Activated T-helper 1 cell treated with anti-CD3 and anti-CD28 coated beads, Interleukin-12 subunit alpha, Interleukin-12 subunit beta, Interleukin-2, Interleukin-4 antibody, amounts not matched to agents 30 ng/mL and 10 ng/mL and 1 ng/mL, durations not matched to agents 14 hours and 24 hours and 36 hours (primary cell): ENCODE data around the gene AUTS2. TPM values are rescaled to one million over a fixed set of nuclear protein-coding genes. Genes with fewer than 3 reads are reported as not detected.

Experiments
- DNase-seq: peaks from one replicate; pipeline ENCODE4 v3.0.0; 2021; ENCODE audit warnings: low spot score
- H3K27ac Mint-ChIP-seq: one replicate; pipeline ENCODE4 v1.8.0; 2021; ENCODE audit warnings: mild to moderate bottlenecking, mixed read lengths
- H3K27me3 Mint-ChIP-seq: one replicate; pipeline ENCODE4 v1.8.0; 2022; ENCODE audit warnings: mild to moderate bottlenecking, moderate library complexity, mixed read lengths; ENCODE audit not compliant: insufficient read depth
- H3K36me3 Mint-ChIP-seq: one replicate; pipeline ENCODE4 v1.8.0; 2021; ENCODE audit warnings: low read depth, mixed read lengths
- H3K4me1 Mint-ChIP-seq: one replicate; pipeline ENCODE4 v1.8.0; 2021; ENCODE audit warnings: low read depth, mixed read lengths
- H3K4me3 Mint-ChIP-seq: one replicate; pipeline ENCODE4 v1.8.0; 2021; ENCODE audit warnings: mild to moderate bottlenecking, moderate library complexity, mixed read lengths
- H3K9me3 Mint-ChIP-seq: one replicate; pipeline ENCODE4 v1.8.0; 2021; ENCODE audit warnings: mixed read lengths
- intact Hi-C: fragments of 100-400 bp; cut with micrococcal nuclease; formaldehyde crosslinking; loops from one replicate; pipeline ENCODE4 v1.15.1; 2024
- total RNA-seq: library from RNA; stranded (reverse); gene quantifications from 2 replicates; pipeline ENCODE4 v1.2.3, GENCODE V29; 2022

Gene AUTS2
- total RNA-seq, 1 donor from 2014 or later = 2.7 TPM

GRCh38 chr7:70774950-70775527 lies 1176.8 kb downstream of the AUTS2 start:
- H3K36me3 Mint-ChIP-seq = peaks cover 2% of the 10 kb centered on the region
- DNase-seq = no peak
- H3K4me1 Mint-ChIP-seq = peaks cover 26% of the 10 kb centered on the region
- no peak overlapping the region for H3K4me3 Mint-ChIP-seq
- no peaks in the 10 kb centered on the region for H3K9me3 Mint-ChIP-seq
- H3K27ac Mint-ChIP-seq = no peak overlapping the region
- intact Hi-C loops = no loop called here
- H3K27me3 Mint-ChIP-seq = no peaks in the 10 kb centered on the region

- no peaks in the 10 kb centered on the region for H3K9me3 Mint-ChIP-seq
- no peaks in the 10 kb centered on the region for H3K27me3 Mint-ChIP-seq
- intact Hi-C loops = no loop called here
- DNase-seq = no peak
- H3K36me3 Mint-ChIP-seq = peaks cover 2% of the 10 kb centered on the region
- H3K4me1 Mint-ChIP-seq = peaks cover 26% of the 10 kb centered on the region
- H3K27ac Mint-ChIP-seq = no peak overlapping the region
- H3K4me3 Mint-ChIP-seq = no peak overlapping the region
Measured at GRCh38 chr7:70775570-70776156, 1177.4 kb downstream of the AUTS2 start.

DNA sequence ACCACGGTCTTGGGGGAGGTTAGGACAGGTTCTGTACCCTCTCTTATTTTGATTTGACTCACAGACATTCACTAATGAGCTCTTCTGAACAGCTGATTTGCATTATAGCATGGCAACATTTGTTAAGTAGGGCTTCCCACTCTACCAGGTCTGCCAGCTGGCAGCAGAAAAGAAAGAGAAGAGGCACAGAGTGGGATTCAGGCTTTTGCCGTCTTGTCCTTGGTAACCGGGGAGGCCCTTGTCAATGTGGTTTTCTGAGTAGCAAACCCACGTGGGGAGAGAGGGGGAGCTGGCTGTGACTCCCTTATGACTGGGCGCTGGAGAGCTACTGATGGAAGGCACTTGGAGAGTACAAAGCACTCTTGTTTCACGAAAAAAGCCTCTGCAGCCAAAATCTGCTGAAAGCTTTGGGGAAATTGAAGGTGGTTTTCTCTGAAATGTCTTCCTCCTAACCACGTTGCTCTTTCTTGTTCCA lies 1178.4 kb downstream of the AUTS2 start:
- Mint-ChIP-seq H3K27me3 (no peaks in the 10 kb centered on the region), H3K4me1 (peaks cover 26% of the 10 kb centered on the region), H3K9me3 (no peaks in the 10 kb centered on the region), H3K4me3 (peak overlapping the region; percentile 40), H3K36me3 (peaks cover 2% of the 10 kb centered on the region), H3K27ac (peak overlapping the region; percentile 65)
- no peak for DNase-seq
- intact Hi-C loops = no loop called here

DNA sequence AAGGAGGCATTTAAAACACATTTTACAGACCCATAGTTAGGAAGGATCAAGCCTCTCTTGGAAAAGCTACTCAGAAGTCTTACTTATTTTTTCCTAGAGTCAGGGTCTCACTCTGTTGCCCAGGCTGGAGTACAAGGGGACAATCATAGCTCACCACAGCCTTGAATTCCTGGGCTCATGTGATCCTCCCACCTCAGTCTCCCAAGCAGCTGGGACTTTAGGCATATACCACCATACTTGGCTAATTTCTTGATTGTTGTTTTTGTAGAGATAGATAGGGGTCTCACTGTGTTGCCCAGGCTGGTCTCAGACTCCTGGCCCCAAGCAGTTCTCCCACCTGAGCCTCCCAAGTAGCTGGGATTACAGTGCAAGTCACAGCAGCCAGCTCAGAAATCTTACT lies 1179.0 kb downstream of the AUTS2 start:
- Mint-ChIP-seq H3K4me1 (peaks cover 26% of the 10 kb centered on the region), H3K36me3 (peaks cover 2% of the 10 kb centered on the region), H3K4me3 (peak overlapping the region; percentile 40), H3K27ac (peak overlapping the region; percentile 65), H3K27me3 (no peaks in the 10 kb centered on the region), H3K9me3 (no peaks in the 10 kb centered on the region)
- intact Hi-C loops = no loop called here
- no peak for DNase-seq

GRCh38 chr7:70778585-70778984 lies 1180.3 kb downstream of the AUTS2 start:
- H3K27me3 Mint-ChIP-seq = no peaks in the 10 kb centered on the region
- H3K27ac Mint-ChIP-seq = no peak overlapping the region
- H3K4me3 Mint-ChIP-seq = no peak overlapping the region
- no peak for DNase-seq
- no peaks in the 10 kb centered on the region for H3K9me3 Mint-ChIP-seq
- intact Hi-C loops = no loop called here
- H3K4me1 Mint-ChIP-seq = peaks cover 26% of the 10 kb centered on the region
- peaks cover 2% of the 10 kb centered on the region for H3K36me3 Mint-ChIP-seq

DNA sequence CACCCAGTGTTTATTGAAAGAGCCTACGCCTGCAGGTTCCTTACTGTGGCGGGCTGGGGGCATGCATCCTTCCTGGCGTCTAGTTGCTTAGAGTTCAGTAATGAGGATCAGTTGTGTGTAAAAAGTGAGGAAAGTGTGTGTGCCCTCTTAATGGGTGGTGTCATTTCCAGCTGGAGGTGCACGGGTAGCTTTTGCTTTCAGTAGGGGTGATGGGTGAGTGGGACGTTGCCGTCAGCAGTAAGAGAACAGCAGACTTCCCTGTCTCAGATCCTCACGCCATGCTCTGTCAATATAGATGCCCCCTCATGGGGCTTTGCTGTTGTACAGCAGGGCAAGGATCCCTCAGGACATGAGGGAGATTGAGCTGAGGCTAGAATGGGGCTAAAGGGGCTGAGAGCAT lies 1181.0 kb downstream of the AUTS2 start:
- Mint-ChIP-seq H3K27me3 (no peaks in the 10 kb centered on the region), H3K4me3 (peak overlapping the region; percentile 70), H3K36me3 (peaks cover 2% of the 10 kb centered on the region), H3K9me3 (no peaks in the 10 kb centered on the region), H3K27ac (peak overlapping the region; percentile 41), H3K4me1 (peaks cover 26% of the 10 kb centered on the region)
- intact Hi-C loops = no loop called here
- no peak for DNase-seq

- Mint-ChIP-seq H3K4me1 (peaks cover 21% of the 10 kb centered on the region), H3K4me3 (no peak overlapping the region)
Measured at GRCh38 chr7:70781922-70782311, 1183.6 kb downstream of the AUTS2 start.

GRCh38 chr7:70782796-70783195 lies 1184.5 kb downstream of the AUTS2 start:
- no peak overlapping the region for H3K27ac Mint-ChIP-seq
- no peaks in the 10 kb centered on the region for H3K9me3 Mint-ChIP-seq
- H3K4me3 Mint-ChIP-seq = no peak overlapping the region
- H3K27me3 Mint-ChIP-seq = no peaks in the 10 kb centered on the region
- no peak for DNase-seq
- intact Hi-C loops = no loop called here
- H3K4me1 Mint-ChIP-seq = peaks cover 22% of the 10 kb centered on the region
- peaks cover 2% of the 10 kb centered on the region for H3K36me3 Mint-ChIP-seq

More at GRCh38 chr7:70781922-70782311, 1183.6 kb downstream of the AUTS2 start:
- no peaks in the 10 kb centered on the region for H3K9me3 Mint-ChIP-seq
- no peak overlapping the region for H3K27ac Mint-ChIP-seq
- DNase-seq = no peak
- H3K36me3 Mint-ChIP-seq = peaks cover 2% of the 10 kb centered on the region
- H3K27me3 Mint-ChIP-seq = no peaks in the 10 kb centered on the region
- intact Hi-C loops = no loop called here

DNA sequence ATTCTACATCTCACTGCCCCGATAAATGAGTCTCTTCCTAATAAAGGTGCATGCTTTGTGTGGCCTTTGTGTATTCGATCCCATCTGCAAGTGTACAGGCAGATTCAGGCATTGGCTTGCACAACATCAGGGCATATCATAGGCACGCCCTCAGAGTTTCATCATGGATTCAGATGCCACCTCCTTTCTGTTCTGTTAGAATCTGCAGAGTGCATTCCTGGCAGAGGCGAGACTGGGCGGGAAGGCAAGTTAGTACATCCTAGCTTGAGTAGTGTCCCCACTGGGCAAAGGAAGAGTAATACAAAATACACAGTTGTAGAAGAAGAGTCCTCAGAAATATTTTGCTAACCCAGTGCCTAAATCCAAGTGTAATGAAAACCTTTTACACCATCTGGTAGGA lies 1187.2 kb downstream of the AUTS2 start:
- intact Hi-C loops = no loop called here
- peaks cover 14% of the 10 kb centered on the region for H3K4me1 Mint-ChIP-seq
- no peaks in the 10 kb centered on the region for H3K36me3 Mint-ChIP-seq
- no peak overlapping the region for H3K27ac Mint-ChIP-seq
- no peak overlapping the region for H3K4me3 Mint-ChIP-seq
- no peaks in the 10 kb centered on the region for H3K27me3 Mint-ChIP-seq
- DNase-seq = no peak
- no peaks in the 10 kb centered on the region for H3K9me3 Mint-ChIP-seq

DNA sequence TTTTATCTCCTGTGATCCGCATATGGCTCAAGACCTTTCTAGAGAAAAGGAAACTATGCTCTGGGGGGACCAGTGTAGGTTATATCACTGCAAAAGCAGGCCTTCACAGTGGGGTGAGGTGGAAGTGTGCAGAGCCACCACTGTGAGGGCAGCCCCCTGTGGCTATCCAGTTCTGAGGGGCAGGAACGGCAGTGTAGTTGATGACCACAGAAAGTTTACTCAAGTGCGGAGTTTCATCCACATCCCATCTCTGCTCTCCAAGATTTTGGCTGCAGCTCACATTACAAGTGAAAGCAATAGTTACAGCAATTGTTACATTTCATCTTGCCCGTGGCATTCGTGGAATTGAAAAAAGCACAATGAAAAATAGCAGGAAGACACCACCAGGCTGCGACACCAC lies 1187.8 kb downstream of the AUTS2 start:
- H3K4me3 Mint-ChIP-seq = no peak overlapping the region
- H3K4me1 Mint-ChIP-seq = peaks cover 14% of the 10 kb centered on the region
- no peak overlapping the region for H3K27ac Mint-ChIP-seq
- H3K27me3 Mint-ChIP-seq = no peaks in the 10 kb centered on the region
- no peaks in the 10 kb centered on the region for H3K9me3 Mint-ChIP-seq
- H3K36me3 Mint-ChIP-seq = no peaks in the 10 kb centered on the region
- intact Hi-C loops = no loop called here
- no peak for DNase-seq

GRCh38 chr7:70787286-70787685 lies 1189.0 kb downstream of the AUTS2 start:
- Mint-ChIP-seq H3K9me3 (peaks cover 2% of the 10 kb centered on the region), H3K27ac (peak overlapping the region; percentile 63), H3K4me1 (peaks cover 14% of the 10 kb centered on the region), H3K36me3 (no peaks in the 10 kb centered on the region), H3K4me3 (peak overlapping the region; percentile 39), H3K27me3 (no peaks in the 10 kb centered on the region)
- DNase-seq = no peak
- intact Hi-C loops = no loop called here

DNA sequence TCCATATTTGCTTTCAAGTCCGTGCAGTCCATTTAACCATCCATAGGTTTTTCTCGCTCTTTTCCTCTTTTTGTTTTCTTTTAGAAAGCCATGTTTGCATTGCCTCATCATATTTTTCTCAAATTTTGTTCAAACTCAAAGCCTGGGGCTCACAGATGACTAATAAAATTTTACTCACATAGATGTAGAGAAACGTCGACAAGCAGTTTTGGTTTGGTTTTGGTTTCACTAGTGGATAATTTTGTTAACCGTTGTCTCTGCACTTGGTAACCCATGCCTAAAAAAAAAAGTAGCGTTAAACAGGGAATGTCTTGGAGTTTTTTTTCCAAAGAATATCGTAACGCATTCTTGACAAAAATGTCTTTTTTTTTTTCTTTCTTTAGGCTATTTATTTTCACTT lies 1189.5 kb downstream of the AUTS2 start:
- intact Hi-C loops = loop anchor here (1.0 kb wide), 1 partner anchor 139 kb away; no protein-coding TSS in a partner anchor
- no peak for DNase-seq
- Mint-ChIP-seq H3K27ac (peak overlapping the region; percentile 63), H3K4me1 (peaks cover 14% of the 10 kb centered on the region), H3K4me3 (peak overlapping the region; percentile 39), H3K27me3 (no peaks in the 10 kb centered on the region), H3K36me3 (no peaks in the 10 kb centered on the region), H3K9me3 (peaks cover 7% of the 10 kb centered on the region)

DNA sequence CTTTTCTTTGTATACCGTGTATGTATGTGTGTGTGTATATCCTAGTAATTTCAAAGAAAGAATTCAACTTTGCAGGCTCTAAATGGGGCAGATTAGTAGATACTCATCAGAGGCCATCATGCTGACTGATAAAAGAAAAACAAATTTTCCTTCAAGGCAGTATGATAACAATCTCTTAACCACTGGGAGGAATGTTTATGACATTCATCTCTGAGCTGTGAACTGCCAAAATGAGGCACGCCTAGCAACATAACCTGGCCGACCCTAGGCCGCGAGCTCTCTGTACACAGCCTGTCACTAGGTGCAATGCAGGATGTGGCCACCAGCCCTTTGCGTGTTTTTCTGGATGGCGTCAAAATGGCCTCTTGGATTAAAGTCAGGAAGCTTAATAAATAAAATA lies 1190.0 kb downstream of the AUTS2 start:
- no peaks in the 10 kb centered on the region for H3K36me3 Mint-ChIP-seq
- H3K27me3 Mint-ChIP-seq = no peaks in the 10 kb centered on the region
- H3K4me3 Mint-ChIP-seq = no peak overlapping the region
- intact Hi-C loops = loop anchor here (1.0 kb wide), 1 partner anchor 140 kb away; no protein-coding TSS in a partner anchor
- DNase-seq = no peak
- H3K27ac Mint-ChIP-seq = no peak overlapping the region
- peaks cover 7% of the 10 kb centered on the region for H3K9me3 Mint-ChIP-seq
- H3K4me1 Mint-ChIP-seq = peaks cover 14% of the 10 kb centered on the region
